ENCODE measurements around the gene SLC25A47.
A peak's percentile ranks its signal among the peaks of the same experiment; 100 is the strongest.
"Not testable (repeated sequence)": the region's sequence is repeated elsewhere in the genome, so short reads cannot be mapped to it uniquely, and the experiment has no call there.

SLC25A47 gene

GRCh38 chr14:100282766-100283419 is 40.2 kb upstream of the SLC25A47 start:
- no peak for TF ChIP-seq Cebpa-rat (IDR thresholded peaks at IDR 0.05)
- H3K9ac ChIP-seq: peak overlapping the region in 1 of 11 experiments; percentile 10; a peak in 1 of 22 replicates
- peaks cover 13 to 56% (median 31%) of the 10 kb centered on the region in 11 experiments; a peak in 19 of 22 replicates for H3K36me3 ChIP-seq
- no peak overlapping the region for H3K27ac ChIP-seq
- no peaks in the 10 kb centered on the region for H3K27me3 ChIP-seq
- no peaks in the 10 kb centered on the region for H3K9me3 ChIP-seq (replicated peaks in 1 of 11)
- H3K4me3 ChIP-seq: no peak overlapping the region
- peaks cover 60 to 94% (median 84%) of the 10 kb centered on the region in 11 experiments for H4K20me1 ChIP-seq
- H3K4me1 ChIP-seq: peaks cover 57 to 95% (median 84%) of the 10 kb centered on the region in 10 experiments
- no peak overlapping the region for H3K4me2 ChIP-seq

- not testable (repeated sequence) for H3K27ac ChIP-seq; H3K4me2 ChIP-seq; H3K9me3 ChIP-seq (replicated peaks in 1 of 11); H3K4me3 ChIP-seq; H3K27me3 ChIP-seq
- H3K36me3 ChIP-seq: peaks cover 13 to 51% (median 26%) of the 10 kb centered on the region in 11 experiments; a peak in 18 of 22 replicates
- H4K20me1 ChIP-seq: peaks cover 54 to 91% (median 80%) of the 10 kb centered on the region in 11 experiments
- H3K9ac ChIP-seq: peak overlapping the region in 1 of 11 experiments; percentile 24; a peak in 1 of 22 replicates
- peaks cover 56 to 94% (median 84%) of the 10 kb centered on the region in 10 experiments for H3K4me1 ChIP-seq
Measured at GRCh38 chr14:100283436-100283835, 39.7 kb upstream of the SLC25A47 start.

GRCh38 chr14:100283984-100284881 is 38.9 kb upstream of the SLC25A47 start:
- Histone ChIP-seq H3K9me3 (replicated peaks in 1 of 11) (no peaks in the 10 kb centered on the region), H3K4me3 (peak overlapping the region in 3 of 10 experiments; percentile 81 to 85 (median 83); a peak in 4 of 20 replicates), H3K27me3 (no peaks in the 10 kb centered on the region), H4K20me1 (peaks cover 52 to 90% (median 77%) of the 10 kb centered on the region in 11 experiments), H3K27ac (peak overlapping the region in 7 of 11 experiments; percentile 8 to 97 (median 93); a peak in 10 of 22 replicates), H3K4me1 (peaks cover 53 to 94% (median 83%) of the 10 kb centered on the region in 10 experiments), H3K36me3 (peaks cover 13 to 48% (median 27%) of the 10 kb centered on the region in 11 experiments; a peak in 18 of 22 replicates), H3K4me2 (peak overlapping the region; percentile 85 to 100 (median 94); a peak in 21 of 22 replicates), H3K9ac (peak overlapping the region; percentile 24 to 99 (median 93); a peak in 17 of 22 replicates)
- TF ChIP-seq Cebpa-rat (IDR thresholded peaks at IDR 0.05): no peak

GRCh38 chr14:100285021-100285912 is 37.9 kb upstream of the SLC25A47 start:
- Histone ChIP-seq H4K20me1 (peaks cover 46 to 90% (median 75%) of the 10 kb centered on the region in 11 experiments; a peak in 21 of 22 replicates), H3K9ac (peak overlapping the region; percentile 84 to 99 (median 93)), H3K4me3 (peak overlapping the region; percentile 63 to 85 (median 75)), H3K4me1 (peaks cover 53 to 94% (median 83%) of the 10 kb centered on the region in 10 experiments), H3K27me3 (no peaks in the 10 kb centered on the region), H3K9me3 (replicated peaks in 1 of 11) (no peaks in the 10 kb centered on the region), H3K27ac (peak overlapping the region; percentile 90 to 98 (median 95)), H3K4me2 (peak overlapping the region; percentile 85 to 100 (median 94)), H3K36me3 (peaks cover 13 to 45% (median 24%) of the 10 kb centered on the region in 11 experiments; a peak in 16 of 22 replicates)
- no peak for TF ChIP-seq Cebpa-rat (IDR thresholded peaks at IDR 0.05)

GRCh38 chr14:100285913-100286400 is 37.2 kb upstream of the SLC25A47 start:
- Histone ChIP-seq H3K4me1 (peaks cover 53 to 94% (median 83%) of the 10 kb centered on the region in 10 experiments), H3K9me3 (replicated peaks in 1 of 11) (no peaks in the 10 kb centered on the region), H3K27me3 (no peaks in the 10 kb centered on the region), H3K36me3 (peaks cover 16 to 45% (median 21%) of the 10 kb centered on the region in 11 experiments; a peak in 17 of 22 replicates), H4K20me1 (peaks cover 46 to 90% (median 75%) of the 10 kb centered on the region in 11 experiments; a peak in 21 of 22 replicates), H3K9ac (peak overlapping the region; percentile 84 to 99 (median 93)), H3K27ac (peak overlapping the region; percentile 90 to 98 (median 95); a peak in 21 of 22 replicates), H3K4me3 (peak overlapping the region; percentile 63 to 85 (median 75)), H3K4me2 (peak overlapping the region; percentile 85 to 100 (median 94))
- no peak for TF ChIP-seq Cebpa-rat (IDR thresholded peaks at IDR 0.05)

GRCh38 chr14:100286484-100287191 is 36.5 kb upstream of the SLC25A47 start:
- Histone ChIP-seq H3K4me2 (peak overlapping the region in 10 of 11 experiments; percentile 7 to 95 (median 68); a peak in 17 of 22 replicates), H4K20me1 (peaks cover 46 to 90% (median 75%) of the 10 kb centered on the region in 11 experiments; a peak in 21 of 22 replicates), H3K9ac (peak overlapping the region in 1 of 11 experiments; percentile 8; a peak in 2 of 22 replicates), H3K27me3 (no peaks in the 10 kb centered on the region), H3K27ac (peak overlapping the region in 3 of 11 experiments; percentile 14 to 18 (median 17); a peak in 2 of 22 replicates), H3K9me3 (replicated peaks in 1 of 11) (no peaks in the 10 kb centered on the region), H3K4me3 (no peak overlapping the region), H3K36me3 (peaks cover 18 to 45% (median 25%) of the 10 kb centered on the region in 11 experiments; a peak in 21 of 22 replicates), H3K4me1 (peaks cover 53 to 94% (median 83%) of the 10 kb centered on the region in 10 experiments)
- no peak for TF ChIP-seq Cebpa-rat (IDR thresholded peaks at IDR 0.05)

Measured in BLaER1 treated with 17β-estradiol and CSF1 and Interleukin-3, amounts not matched to agents 10 nM and 100 nM (cell line).